PC-3 (cell line): ENCODE results near the gene FRMD7.

Experiments
- CTCF ChIP-seq: fragments of 300-600 bp; sonication (generic); conservative IDR thresholded peaks from 2 replicates; pipeline ENCODE4 v1.5.1; 2017; ENCODE audit warnings: antibody characterized with exemption, low read depth, mild to moderate bottlenecking, low read length
- EZH2 ChIP-seq: fragments of 300-600 bp; sonication (generic); IDR thresholded peaks from one replicate; pipeline ENCODE4 v1.6.1; 2017; ENCODE audit warnings: antibody characterized with exemption, mild to moderate bottlenecking, low read length; ENCODE audit not compliant: unreplicated experiment
- EZH2phosphoT487 ChIP-seq: fragments of 300-600 bp; sonication (generic); IDR thresholded peaks from 2 replicates; pipeline ENCODE4 v1.6.1; 2018; ENCODE audit warnings: mild to moderate bottlenecking, antibody characterized with exemption, low read length, borderline replicate concordance

GRCh38 chrX:132077912-132078311 is 49.9 kb downstream of the FRMD7 start:
- no peak for TF ChIP-seq CTCF
- no peak for TF ChIP-seq EZH2
- TF ChIP-seq EZH2phosphoT487: no peak
